Right forelimb (tissue), 1 donor: ENCODE results near the gene SRC.
"Not testable (repeated sequence)": the region's sequence is repeated elsewhere in the genome, so short reads cannot be mapped to it uniquely, and the experiment has no call there.

Experiments used
- DNase-seq: peaks from one replicate; pipeline ENCODE4 v3.0.0-alpha.2; 2018

The SRC gene

GRCh38 chr20:37364927-37365272 is 19.0 kb downstream of the SRC start:
- peak; percentile 17 for DNase-seq

GRCh38 chr20:37365760-37366638 is 20.1 kb downstream of the SRC start:
- DNase-seq = no peak

GRCh38 chr20:37366743-37367142 is 20.8 kb downstream of the SRC start:
- DNase-seq = no peak

GRCh38 chr20:37369846-37370245 is 23.9 kb downstream of the SRC start:
- DNase-seq = no peak

GRCh38 chr20:37371845-37372244 is 25.9 kb downstream of the SRC start:
- not testable (repeated sequence) for DNase-seq

- DNase-seq = no peak
Measured at GRCh38 chr20:37372441-37372840, 26.5 kb downstream of the SRC start.

GRCh38 chr20:37373020-37373598 is 27.2 kb downstream of the SRC start:
- DNase-seq = no peak

- no peak for DNase-seq
Measured at GRCh38 chr20:37375227-37375626, 29.3 kb downstream of the SRC start.

GRCh38 chr20:37376324-37376723 is 30.4 kb downstream of the SRC start:
- no peak for DNase-seq

GRCh38 chr20:37376791-37377190 is 30.9 kb downstream of the SRC start:
- DNase-seq = no peak

GRCh38 chr20:37377346-37378081 is 31.6 kb downstream of the SRC start:
- no peak for DNase-seq

- no peak for DNase-seq
Measured at GRCh38 chr20:37378420-37378784, 32.5 kb downstream of the SRC start.

GRCh38 chr20:37378785-37379598 is 33.1 kb downstream of the SRC start:
- DNase-seq = peak; percentile 37

GRCh38 chr20:37379967-37380828 is 34.3 kb downstream of the SRC start:
- DNase-seq = no peak

- peak; percentile 34 for DNase-seq
Measured at GRCh38 chr20:37380864-37381579, 35.1 kb downstream of the SRC start.

GRCh38 chr20:37381621-37382471 is 35.9 kb downstream of the SRC start:
- peak; percentile 28 for DNase-seq

GRCh38 chr20:37382482-37383120 is 36.7 kb downstream of the SRC start:
- peak; percentile 37 for DNase-seq

GRCh38 chr20:37383229-37383989 is 37.5 kb downstream of the SRC start:
- no peak for DNase-seq

GRCh38 chr20:37384683-37385174 is 38.8 kb downstream of the SRC start:
- DNase-seq = peak; percentile 87
